CD4-positive, alpha-beta T cell treated with Interleukin-6 at 100 ng/mL for 8 hours (primary cell): ENCODE results near the gene OBSCN.
A peak's percentile ranks its signal among the peaks of the same experiment; 100 is the strongest.
"Not testable (repeated sequence)": the region's sequence is repeated elsewhere in the genome, so short reads cannot be mapped to it uniquely, and the experiment has no call there.

Experiments
- DNase-seq: peaks from one replicate; pipeline ENCODE4 v3.0.0-alpha.2; 2020; ENCODE audit warnings: mixed read lengths, low spot score

The OBSCN gene

DNA sequence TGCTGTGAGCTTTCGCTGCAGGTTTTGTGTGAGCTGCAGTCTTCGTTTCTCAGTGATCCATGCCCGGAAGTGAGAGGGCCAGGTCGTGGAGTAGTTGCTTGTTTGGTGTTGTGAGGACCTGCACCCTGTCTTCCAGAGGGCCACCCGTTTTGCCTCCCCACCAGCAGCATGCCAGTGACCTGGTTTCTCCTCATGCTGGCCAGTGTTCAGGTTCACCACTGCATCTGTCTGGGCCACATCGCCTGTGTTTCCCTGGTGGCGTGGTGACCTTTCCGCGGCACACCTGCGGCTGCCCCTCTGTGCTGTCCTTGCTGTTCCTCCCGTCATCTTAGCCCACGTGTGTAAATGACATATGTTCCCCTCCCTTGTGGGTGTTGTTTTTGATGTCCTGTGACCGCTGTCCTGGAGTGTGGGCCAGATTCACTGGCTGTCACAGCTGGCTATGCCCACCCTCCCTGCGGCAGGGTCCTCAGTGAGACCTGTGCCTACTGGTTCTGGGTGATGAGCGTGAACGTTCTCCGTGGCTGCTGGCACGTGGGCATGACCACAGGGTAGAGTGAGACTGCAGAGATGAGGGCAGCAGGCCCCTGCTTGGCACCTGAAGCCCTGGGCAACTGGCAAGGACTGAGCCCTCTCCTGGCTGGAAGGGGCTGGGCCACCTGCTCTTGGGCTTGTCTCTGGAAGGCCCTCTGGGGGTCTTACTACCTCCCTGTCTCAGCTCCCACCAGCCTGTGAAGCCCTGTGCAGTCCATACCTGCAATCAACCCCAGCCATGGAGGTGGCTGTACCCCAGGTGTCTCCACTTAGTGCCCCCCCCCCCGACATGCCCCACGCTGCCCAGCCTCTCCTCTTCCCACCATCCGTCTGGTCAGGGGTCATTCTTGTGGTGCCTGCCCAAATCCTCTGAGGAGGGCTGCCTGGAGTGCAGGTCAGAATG, 35.0 kb upstream of the OBSCN start:
- DNase-seq: no peak

DNA sequence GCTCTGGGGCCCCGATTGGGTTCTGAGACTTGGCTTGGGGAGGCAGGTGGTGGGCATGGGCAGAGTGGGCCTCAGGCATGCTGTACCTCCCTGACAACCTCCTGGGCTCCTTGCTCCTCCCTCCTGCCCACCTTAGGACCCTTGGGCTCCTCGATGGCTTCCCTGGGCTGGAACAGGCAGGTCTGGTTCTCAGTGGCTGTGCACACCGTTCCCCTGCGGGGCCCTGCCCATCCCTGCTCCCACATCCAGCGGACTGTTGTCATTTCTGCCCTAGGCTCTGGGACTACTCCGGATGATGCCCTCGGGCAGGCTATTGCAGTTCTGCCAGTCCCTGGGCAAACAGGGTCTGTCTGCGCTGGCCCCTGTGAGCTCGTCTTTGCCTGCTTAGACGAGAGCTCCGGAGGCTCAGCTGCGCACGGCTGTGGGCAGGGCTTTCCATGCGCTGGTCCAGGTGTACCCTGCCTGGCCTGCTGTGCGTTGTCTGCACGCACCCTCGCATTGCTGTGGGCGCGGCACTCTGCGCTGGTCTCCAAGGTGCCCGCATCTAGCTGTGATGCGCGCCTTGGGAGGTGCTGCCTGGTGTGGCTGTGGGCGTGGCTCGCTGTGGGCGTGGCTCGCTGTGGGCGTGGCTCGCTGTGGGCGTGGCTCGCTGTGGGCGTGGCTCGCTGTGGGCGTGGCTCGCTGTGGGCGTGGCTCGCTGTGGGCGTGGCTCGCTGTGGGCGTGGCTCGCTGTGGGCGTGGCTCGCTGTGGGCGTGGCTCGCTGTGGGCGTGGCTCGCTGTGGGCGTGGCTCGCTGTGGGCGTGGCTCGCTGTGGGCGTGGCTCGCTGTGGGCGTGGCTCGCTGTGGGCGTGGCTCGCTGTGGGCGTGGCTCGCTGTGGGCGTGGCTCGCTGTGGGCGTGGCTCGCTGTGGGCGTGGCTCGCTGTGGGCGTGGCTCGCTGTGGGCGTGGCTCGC, 34.0 kb upstream of the OBSCN start:
- not testable (repeated sequence) for DNase-seq

DNA sequence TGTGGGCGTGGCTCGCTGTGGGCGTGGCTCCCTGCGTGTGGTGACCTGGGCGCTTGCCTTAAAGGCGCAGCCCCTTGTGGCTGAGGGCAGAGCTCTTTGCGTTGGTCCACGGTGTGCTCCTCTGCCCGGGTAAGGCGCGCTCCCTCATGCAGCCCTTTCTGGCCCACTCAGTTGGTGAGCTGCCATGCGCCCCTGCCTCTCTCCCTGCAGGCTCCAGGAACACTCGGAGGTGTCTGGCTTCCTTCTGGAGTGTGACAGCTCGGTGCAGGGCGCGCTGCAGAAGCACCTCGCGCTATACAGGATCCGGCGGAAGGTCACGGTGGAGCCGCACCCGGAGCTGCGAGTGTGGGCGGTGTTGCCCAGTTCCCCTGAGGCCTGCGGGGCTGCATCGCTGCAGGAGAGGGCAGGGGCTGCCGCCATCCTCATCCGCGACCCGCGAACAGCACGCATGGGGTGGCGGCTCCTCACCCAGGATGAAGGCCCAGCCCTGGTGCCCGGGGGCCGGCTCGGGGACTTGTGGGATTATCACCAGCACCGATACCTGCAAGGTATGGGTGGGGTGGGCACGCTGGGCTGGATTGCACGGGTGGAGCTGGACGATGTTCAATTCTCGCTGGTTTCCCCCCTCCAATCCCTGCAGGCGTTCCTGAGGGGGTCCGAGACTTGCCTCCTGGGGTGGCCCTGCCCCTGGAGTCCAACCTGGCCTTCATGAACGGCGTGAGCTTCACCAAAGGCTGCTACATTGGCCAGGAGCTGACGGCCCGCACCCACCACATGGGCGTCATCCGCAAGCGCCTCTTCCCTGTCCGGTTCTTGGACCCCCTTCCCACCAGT, 33.1 kb upstream of the OBSCN start:
- DNase-seq: no peak

DNA sequence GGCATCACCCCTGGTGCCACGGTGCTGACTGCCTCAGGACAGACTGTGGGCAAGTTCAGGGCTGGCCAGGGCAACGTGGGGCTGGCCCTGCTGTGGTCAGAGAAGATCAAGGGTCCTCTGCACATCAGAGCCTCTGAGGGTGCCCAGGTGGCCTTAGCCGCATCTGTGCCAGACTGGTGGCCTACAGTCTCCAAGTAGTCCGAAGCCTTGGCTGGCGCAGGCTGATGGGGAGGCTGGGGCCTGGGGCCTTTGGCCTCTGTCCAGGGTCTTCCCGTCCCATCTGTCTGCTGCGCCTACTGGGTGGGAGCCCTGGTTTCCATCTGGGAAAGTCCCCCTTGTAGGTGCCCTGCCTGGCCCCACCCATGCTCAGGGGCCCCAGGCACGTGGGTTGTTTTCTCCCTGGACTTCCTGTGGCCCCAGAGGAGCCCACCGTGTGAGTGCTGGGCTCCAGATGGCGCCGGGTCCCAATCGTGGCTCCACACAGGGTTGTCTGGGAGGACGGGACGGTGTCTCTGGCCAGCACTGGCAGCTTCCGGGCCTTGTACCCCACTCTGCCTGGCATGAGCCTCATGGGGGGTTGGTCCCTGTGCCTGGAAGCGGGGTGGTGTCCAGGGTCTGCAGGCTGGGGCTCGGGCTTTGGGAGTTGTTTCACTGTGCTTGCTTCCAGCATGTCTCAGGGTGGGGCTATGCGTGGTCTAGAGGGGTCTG, 32.4 kb upstream of the OBSCN start:
- no peak for DNase-seq

DNA sequence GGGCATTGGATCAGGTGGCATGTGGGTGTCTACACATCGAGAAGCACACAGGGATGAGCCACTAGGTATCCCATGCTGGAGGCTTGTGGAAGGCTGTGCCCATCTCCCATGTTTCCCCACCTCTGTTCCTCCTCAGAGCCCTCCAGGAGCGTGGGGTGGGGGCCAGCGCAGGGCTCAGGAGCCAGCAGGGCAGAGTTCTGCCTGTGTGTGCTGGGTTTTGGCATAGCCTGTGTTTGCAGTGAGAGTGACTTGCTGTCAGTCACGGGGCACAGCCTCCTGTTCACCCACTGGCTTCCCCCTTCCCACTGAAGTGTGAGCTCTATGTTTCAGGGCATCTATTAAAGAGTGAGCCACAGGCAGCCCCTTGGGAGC, 31.8 kb upstream of the OBSCN start:
- no peak for DNase-seq

- DNase-seq: no peak
Observed at GRCh38 chr1:228176461-228177182, 31.2 kb upstream of the OBSCN start.

GRCh38 chr1:228177183-228177475, 30.7 kb upstream of the OBSCN start:
- DNase-seq: no peak

DNA sequence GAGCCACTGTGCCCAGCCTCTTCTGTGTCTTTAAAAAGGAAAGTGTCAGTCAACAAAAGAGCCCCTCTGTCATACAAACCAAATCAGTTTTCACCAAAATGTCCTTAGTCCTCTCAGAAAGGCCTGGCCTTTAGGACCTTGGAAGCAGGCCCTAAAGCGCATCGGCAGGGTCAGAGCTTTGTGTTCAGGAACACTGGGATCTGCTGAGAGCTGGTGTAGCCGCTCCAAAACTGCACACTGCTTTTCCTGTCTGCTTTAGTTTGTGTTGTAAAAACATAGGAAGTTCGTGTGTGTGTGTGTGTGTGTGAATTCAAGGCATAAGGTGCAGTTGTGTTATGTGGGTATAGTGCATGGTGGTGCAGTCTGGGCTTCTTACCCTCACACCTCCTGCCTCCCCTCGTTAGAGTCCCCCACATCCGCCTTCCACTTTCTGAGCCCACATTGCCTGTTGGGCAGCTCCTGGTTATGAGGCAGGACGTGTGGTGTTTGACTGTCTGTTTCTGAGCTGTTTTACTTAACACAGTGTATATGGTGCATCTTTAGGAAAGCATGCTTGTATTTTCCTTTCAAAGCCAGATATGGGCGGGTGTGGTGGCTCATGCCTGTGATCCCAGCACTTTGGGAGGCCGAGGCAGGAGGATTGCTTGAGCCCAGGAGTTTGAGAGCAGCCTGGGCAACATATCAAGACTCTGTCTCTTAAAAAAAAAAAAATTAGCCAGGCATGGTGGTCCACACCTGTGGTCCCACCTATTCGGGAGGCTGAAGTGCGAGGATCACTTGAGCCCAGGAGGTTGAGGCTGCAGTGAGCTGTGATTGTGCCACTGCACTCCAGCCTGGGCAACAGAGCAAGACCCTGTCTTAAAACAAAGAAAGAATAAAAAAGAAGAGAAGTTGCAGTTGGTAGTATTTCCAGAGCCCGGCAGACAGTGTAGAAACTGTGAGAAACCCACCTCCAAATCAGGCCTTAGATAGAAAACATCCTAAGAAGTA, 29.8 kb upstream of the OBSCN start:
- DNase-seq: no peak

DNA sequence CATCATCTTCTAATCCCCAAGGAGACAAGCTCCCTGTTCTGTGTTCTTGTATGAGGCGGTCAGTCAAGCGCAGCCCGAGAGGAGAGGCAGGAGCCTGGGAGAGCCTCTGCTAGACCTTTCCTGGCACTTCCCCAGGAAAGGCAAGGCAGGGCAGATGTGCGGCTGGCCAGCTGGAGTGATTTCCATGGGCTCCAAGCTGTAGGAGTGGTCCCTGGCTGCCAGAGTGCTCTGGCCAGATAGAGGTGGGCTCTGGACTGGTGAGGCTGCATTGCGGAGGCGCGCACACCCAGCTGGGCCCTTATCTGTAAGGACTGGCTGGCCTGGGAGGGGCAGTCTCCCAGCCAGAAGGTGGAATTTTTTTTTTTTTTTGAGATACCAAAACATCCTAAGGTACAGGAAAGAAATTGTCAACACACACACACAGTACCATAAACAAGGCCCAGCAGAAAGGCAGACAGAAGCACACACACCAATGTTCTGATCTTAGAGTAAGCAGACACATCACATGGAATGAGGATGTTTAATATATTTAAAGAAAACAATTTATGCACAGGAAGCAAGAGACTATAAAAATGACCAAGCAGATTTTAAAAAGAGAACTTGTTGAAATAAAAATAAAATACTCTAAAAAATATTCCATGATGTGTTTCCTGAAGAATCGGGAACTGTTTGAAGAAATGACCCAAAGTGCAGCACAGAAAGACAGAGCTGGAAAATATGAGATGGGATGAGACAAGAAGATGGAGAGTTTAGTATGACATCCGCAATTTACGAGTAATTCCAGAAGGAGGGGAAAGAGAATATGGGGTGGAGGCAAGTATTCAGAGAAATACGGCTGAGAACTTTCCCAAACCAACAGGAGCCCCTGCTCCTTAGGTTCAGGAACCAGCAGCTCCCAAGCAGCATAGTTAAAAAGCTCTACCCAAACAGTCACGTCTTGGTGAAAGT, 28.8 kb upstream of the OBSCN start:
- no peak for DNase-seq

- DNase-seq: no peak
Observed at GRCh38 chr1:228180271-228180958, 27.4 kb upstream of the OBSCN start.

DNA sequence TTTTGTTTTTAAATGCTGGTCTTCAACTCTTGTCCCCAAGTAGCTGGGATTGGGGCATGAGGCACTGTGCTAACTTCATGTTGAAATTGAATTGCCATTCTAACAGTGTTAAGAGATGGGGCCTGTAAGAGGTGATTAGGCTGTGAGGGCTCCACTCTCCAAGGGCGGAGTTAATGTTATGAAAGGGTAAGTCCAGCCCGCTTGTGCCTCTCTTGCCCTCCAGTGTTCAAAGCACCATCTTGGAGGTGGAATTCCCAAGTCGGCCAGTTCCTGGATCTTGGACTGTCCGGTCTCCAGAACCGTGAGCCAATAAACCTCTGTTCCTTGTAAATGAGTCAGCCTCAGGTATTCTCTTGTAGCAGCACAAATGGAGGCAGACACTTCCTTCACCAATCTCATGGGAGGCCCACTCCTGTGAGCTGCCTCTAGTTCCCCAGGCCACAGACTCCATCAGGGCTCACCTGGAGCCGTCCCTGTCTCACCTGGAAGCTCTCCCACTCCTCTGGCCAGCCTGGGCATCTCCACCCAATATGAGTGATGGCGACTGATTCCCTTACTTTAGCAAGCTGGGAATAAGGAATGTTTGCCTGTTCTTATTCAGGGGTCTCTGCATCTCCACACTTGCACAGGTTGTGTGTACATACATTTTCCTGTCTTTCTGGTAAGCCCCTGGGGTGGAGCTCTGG, 26.7 kb upstream of the OBSCN start:
- no peak for DNase-seq

DNA sequence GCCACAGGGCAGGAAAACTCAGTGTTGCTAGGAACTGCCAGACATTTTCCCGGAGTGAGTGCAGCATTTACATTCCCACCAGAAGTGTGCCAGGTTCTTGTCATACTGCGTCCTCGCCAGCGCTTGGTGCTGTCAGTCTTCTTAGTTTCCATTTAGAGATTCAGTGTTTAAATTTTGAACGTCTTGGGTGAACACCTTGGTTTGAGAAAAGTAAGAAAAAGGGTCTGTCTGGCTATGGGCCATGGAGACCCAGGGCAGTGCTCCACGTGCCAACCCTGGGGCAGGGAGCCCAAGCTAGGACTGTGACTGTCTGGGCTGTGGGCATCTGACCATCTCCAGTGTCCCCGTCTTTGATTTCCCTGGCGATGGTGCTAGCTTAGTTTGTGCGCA, 26.2 kb upstream of the OBSCN start:
- no peak for DNase-seq

DNA sequence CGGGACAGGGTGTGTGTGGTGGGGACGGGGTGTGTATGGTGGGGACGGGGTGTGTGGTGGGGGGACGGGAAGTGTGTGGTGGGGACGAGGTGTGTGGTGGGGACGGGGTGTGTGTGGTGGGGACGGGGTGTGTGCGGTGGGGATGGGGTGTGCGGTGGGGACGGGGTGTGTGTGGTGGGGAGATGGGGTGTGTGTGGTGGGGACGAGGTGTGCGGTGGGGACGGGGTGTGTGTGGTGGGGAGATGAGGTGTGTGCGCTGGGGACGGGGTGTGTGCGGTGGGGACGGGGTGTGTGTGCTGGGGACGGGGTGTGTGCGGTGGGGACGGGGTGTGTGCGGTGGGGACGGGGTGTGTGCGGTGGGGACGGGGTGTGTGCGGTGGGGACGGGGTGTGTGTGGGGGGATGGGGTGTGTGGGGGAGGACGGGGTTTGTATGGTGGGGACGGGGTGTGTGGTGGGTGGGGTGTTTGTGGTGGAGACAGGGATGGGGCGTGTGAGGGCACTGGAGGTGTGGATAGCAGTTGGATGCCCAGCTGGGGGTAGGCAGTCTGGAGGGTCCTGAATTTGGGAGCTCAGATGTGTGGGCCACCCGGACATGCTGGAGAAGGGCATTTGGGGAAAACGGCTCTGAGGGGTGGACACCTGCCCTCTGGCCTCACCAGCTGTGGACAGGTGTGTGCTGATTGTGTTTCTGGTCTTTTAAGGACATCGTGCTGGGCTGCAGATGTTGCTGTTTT, 25.4 kb upstream of the OBSCN start:
- DNase-seq: no peak

- DNase-seq: no peak
Observed at GRCh38 chr1:228184152-228184551, 23.7 kb upstream of the OBSCN start.

- DNase-seq: peak; percentile 63
Observed at GRCh38 chr1:228185641-228185965, 22.2 kb upstream of the OBSCN start.

DNA sequence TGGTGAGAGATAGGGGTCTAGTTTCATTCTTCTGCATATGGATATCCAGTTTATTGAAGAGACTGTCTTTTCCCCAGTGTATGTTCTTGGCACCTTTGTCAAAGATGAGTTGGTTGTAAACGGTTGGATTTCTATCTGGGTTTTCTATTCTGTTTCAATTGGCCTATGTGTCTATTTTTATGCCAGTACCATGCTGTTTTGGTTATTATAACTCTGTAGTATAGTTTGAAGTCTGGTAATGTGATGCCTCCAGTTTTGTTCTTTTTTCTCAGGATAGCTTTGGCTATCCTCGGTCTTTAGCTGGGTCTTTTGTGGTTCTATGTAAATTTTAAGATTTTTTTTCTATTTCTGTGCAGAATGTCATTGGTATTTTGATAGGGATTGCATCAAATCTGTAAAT, 19.6 kb upstream of the OBSCN start:
- DNase-seq: not testable (repeated sequence)

- no peak for DNase-seq
Observed at GRCh38 chr1:228190182-228190581, 17.7 kb upstream of the OBSCN start.
